ENCODE results near the gene HJV.

- no peak for TF ChIP-seq EP300 (IDR thresholded peaks at IDR 0.05; ENCODE audit: borderline replicate concordance in 1 of 2, low read depth in 2 of 2, low read length in 2 of 2)
- no peak for TF ChIP-seq ATF2 (IDR thresholded peaks at IDR 0.05; ENCODE audit: low read length)
- TF ChIP-seq KDM1A (IDR thresholded peaks at IDR 0.05; ENCODE audit: borderline replicate concordance, low read length): no peak
- TF ChIP-seq CTCF (IDR thresholded peaks at IDR 0.05; ENCODE audit: control extremely low read depth in 1 of 3, insufficient read depth in 1 of 3, low read depth in 1 of 3, low read length in 3 of 3): no peak
- TF ChIP-seq ZNF274 (IDR thresholded peaks at IDR 0.05; ENCODE audit: borderline replicate concordance, extremely low read depth, low read length): no peak
- no peak for TF ChIP-seq BRCA1 (IDR thresholded peaks at IDR 0.05; ENCODE audit: low read depth, low read length)
Measured at GRCh38 chr1:145995148-145995881, 26.2 kb downstream of the HJV start.
